PC-9 (cell line): Measurements from ENCODE around the gene TAS2R41. TPM values are rescaled to one million over a fixed set of nuclear protein-coding genes. Genes with fewer than 3 reads are reported as not detected.

Experiments used
- BruUV-seq: library from RNA; stranded (reverse); fragments of 400-500 nt; replicated peaks from 2 replicates; lab custom pipeline; 2021; lab: Mats Ljungman, UMichigan
- CTCF ChIA-PET: fragments of 300-600 bp; sonication (Branson Sonifier 250); formaldehyde crosslinking; loops from one replicate; lab custom pipeline; 2022; ENCODE audit warnings: antibody characterized with exemption; lab: Charles Lee
- POLR2A ChIA-PET: fragments of 300-600 bp; sonication (Branson Sonifier 250); formaldehyde crosslinking; loops from one replicate; lab custom pipeline; 2022; ENCODE audit warnings: antibody characterized with exemption; ENCODE audit not compliant: unreplicated experiment; lab: Charles Lee
- DNase-seq, 2 experiments: peaks; one replicate each; pipeline versions ENCODE4 v3.0.0 to v3.0.0-alpha.2; 2015 to 2022; ENCODE audit warnings: mixed read lengths in 1 of 2
- H2AFZ ChIP-seq: fragments of 200-600 bp; sonication (generic); 2 replicates; pipeline ENCODE4 v1.8.1; 2017; ENCODE audit warnings: antibody characterized with exemption
- H3F3A ChIP-seq: fragments of 200-600 bp; sonication (generic); 2 replicates; pipeline ENCODE4 v1.8.1; 2017; ENCODE audit warnings: antibody characterized with exemption, mild to moderate bottlenecking, low read depth; ENCODE audit not compliant: insufficient read depth
- H3K27ac ChIP-seq: fragments of 200-600 bp; sonication (generic); 2 replicates; pipeline ENCODE4 v1.6.1; 2016; ENCODE audit warnings: mixed run types
- H3K27me3 ChIP-seq: fragments of 200-600 bp; sonication (generic); 2 replicates; pipeline ENCODE4 v1.6.1; 2016; ENCODE audit warnings: low read depth, mixed run types; ENCODE audit not compliant: insufficient read depth
- H3K36me3 ChIP-seq: fragments of 200-600 bp; sonication (generic); 2 replicates; pipeline ENCODE4 v1.6.1; 2016; ENCODE audit warnings: low read depth, mixed run types
- H3K4me1 ChIP-seq: fragments of 200-600 bp; sonication (generic); replicated peaks from 2 replicates; pipeline ENCODE4 v1.6.1; 2016; ENCODE audit warnings: mixed run types; ENCODE audit not compliant: insufficient read depth
- H3K4me2 ChIP-seq: fragments of 200-600 bp; sonication (generic); 2 replicates; pipeline ENCODE4 v1.6.1; 2017; ENCODE audit warnings: mixed run types
- H3K4me3 ChIP-seq: fragments of 200-600 bp; sonication (generic); 2 replicates; pipeline ENCODE4 v1.6.1; 2016; ENCODE audit warnings: mixed run types
- H3K79me2 ChIP-seq: fragments of 200-600 bp; sonication (generic); 2 replicates; pipeline ENCODE4 v1.6.1; 2017; ENCODE audit warnings: low read depth, mixed run types
- H3K9me2 ChIP-seq: fragments of 200-600 bp; sonication (generic); 2 replicates; pipeline ENCODE4 v1.8.1; 2017; ENCODE audit warnings: mild to moderate bottlenecking; ENCODE audit not compliant: insufficient read depth
- H3K9me3 ChIP-seq: fragments of 200-600 bp; sonication (generic); 2 replicates; pipeline ENCODE4 v1.8.1; 2016; ENCODE audit warnings: low read depth; ENCODE audit not compliant: insufficient read depth
- H4K20me1 ChIP-seq: fragments of 200-600 bp; sonication (generic); 2 replicates; pipeline ENCODE4 v1.8.1; 2017; ENCODE audit not compliant: insufficient read depth
- EZH2 ChIP-seq: fragments of 200-600 bp; sonication (generic); IDR thresholded peaks from 2 replicates; pipeline ENCODE4 v1.8.0; 2017; ENCODE audit warnings: antibody characterized with exemption, low read depth
- intact Hi-C: fragments of 100-400 bp; cut with micrococcal nuclease; formaldehyde crosslinking; loops from one replicate; pipeline ENCODE4 v1.10.0; 2022; ENCODE audit not compliant: unreplicated experiment
- total RNA-seq: library from RNA; stranded (reverse); gene quantifications from 2 replicates; pipeline ENCODE4 v1.2.3, GENCODE V29; 2021
- TF ChIP-seq, protein P1 (sequence below): fragments of 200-600 bp; sonication (generic); conservative IDR thresholded peaks from 2 replicates; pipeline ENCODE4 v1.6.1; 2017; ENCODE audit warnings: mixed run types, antibody characterized with exemption, mild to moderate bottlenecking, moderate library complexity

TAS2R41 gene
- total RNA-seq, 1 experiment from 2014 or later = not detected

DNA sequence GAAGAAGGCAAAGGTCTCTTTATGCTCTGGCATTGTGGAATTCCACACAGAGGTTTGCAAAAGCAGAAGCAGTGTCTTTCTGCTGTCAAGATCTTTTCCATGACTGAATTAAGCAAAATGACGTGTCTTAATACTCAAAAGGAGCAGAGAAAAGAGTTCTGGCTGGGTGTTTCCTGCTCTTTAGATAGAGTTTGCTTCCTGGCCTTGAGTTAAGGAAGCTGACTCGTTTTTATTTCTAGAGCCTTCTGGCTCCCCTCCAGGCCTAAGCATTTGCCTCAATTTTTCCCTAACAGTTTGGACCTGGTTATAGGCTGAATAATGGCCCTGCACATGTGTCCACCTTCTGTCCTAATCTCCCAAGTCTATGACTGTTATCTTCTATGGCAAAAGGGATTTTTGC is 21.6 kb downstream of the TAS2R41 start:
- Histone ChIP-seq H2AFZ (no peak overlapping the region), H3K9me2 (no peaks in the 10 kb centered on the region; the same call in 1 of the 2 replicates), H3K4me1 (no peaks in the 10 kb centered on the region), H3K79me2 (no peaks in the 10 kb centered on the region), H3K4me2 (no peak overlapping the region), H4K20me1 (no peaks in the 10 kb centered on the region), H3K4me3 (no peak overlapping the region), H3K27ac (no peak overlapping the region), H3K36me3 (no peaks in the 10 kb centered on the region), H3K9me3 (no peaks in the 10 kb centered on the region), H3K27me3 (no peaks in the 10 kb centered on the region), H3F3A (no peaks in the 10 kb centered on the region)
- POLR2A ChIA-PET = no interaction called here
- DNase-seq = no peak
- TF ChIP-seq EZH2 = no peak
- TF ChIP-seq, protein P1, sequence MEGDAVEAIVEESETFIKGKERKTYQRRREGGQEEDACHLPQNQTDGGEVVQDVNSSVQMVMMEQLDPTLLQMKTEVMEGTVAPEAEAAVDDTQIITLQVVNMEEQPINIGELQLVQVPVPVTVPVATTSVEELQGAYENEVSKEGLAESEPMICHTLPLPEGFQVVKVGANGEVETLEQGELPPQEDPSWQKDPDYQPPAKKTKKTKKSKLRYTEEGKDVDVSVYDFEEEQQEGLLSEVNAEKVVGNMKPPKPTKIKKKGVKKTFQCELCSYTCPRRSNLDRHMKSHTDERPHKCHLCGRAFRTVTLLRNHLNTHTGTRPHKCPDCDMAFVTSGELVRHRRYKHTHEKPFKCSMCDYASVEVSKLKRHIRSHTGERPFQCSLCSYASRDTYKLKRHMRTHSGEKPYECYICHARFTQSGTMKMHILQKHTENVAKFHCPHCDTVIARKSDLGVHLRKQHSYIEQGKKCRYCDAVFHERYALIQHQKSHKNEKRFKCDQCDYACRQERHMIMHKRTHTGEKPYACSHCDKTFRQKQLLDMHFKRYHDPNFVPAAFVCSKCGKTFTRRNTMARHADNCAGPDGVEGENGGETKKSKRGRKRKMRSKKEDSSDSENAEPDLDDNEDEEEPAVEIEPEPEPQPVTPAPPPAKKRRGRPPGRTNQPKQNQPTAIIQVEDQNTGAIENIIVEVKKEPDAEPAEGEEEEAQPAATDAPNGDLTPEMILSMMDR = no peak
- intact Hi-C loops = no loop called here
- CTCF ChIA-PET = no interaction called here
- no TSS peak for BruUV-seq

DNA sequence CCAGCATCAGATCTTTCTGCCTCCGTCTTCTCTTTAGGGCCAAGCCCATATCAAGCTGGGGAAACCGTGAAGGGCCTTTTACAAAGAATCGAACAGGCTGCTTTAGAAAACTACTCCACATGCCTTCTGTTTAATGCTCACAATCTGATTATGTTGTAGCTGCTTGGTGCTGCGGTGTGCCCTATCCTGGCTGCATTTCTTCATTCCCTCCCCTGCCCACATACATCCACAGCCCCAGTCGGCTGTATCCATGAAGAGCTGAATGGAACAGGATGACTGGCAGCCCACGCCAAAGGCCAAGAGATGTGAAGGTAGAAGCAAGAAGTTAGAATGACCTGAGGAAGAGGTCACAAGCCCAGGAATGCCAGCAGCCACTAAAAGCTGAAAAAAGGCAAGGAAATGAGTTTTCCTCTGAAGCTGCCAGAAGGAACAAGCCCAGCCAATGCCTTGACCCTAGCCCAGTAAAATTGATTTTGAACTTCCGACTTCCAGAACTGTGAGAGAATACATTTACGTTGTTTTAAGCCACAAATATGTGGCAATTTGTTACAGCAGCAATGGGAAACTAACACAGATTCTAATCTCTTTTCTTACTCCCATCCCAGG is 22.2 kb downstream of the TAS2R41 start:
- H2AFZ ChIP-seq = no peak overlapping the region
- H3K4me3 ChIP-seq = no peak overlapping the region
- no peaks in the 10 kb centered on the region for H3K36me3 ChIP-seq
- TF ChIP-seq, protein P1 = no peak
- TF ChIP-seq EZH2 = no peak
- H3K4me2 ChIP-seq = no peak overlapping the region
- BruUV-seq = no TSS peak
- no peaks in the 10 kb centered on the region for H4K20me1 ChIP-seq
- no peaks in the 10 kb centered on the region for H3K9me3 ChIP-seq
- POLR2A ChIA-PET = interaction anchor here (0.7 kb wide), 1 partner anchor 8 kb away, joined by 3 read pairs; no protein-coding TSS in a partner anchor
- no peaks in the 10 kb centered on the region for H3K79me2 ChIP-seq
- H3K4me1 ChIP-seq = no peaks in the 10 kb centered on the region
- H3K27ac ChIP-seq = no peak overlapping the region
- no peaks in the 10 kb centered on the region; the same call in 1 of the 2 replicates for H3K9me2 ChIP-seq
- no peak for DNase-seq
- CTCF ChIA-PET = no interaction called here
- intact Hi-C loops = loop anchor here (10.0 kb wide), 1 partner anchor 265 kb away; no protein-coding TSS in a partner anchor
- H3F3A ChIP-seq = no peaks in the 10 kb centered on the region
- H3K27me3 ChIP-seq = no peaks in the 10 kb centered on the region

DNA sequence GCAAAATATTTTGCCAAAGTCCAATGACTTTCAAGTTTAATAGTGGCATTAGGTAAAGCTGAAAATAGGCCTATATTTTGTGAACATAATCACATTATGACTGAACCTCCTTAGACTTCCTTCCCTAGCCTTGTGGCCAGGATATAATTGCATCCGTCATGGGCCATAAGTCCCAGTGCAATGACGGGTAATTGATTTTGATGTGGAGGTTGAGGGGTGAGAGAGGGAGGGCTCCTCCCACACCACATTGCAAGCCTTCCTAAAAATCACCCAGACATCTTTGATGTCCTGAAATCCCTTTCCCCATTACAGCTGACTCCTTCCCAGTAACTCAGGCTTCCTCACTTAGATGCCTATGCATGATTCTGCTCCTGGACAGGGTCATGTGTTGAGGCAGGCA is 25.6 kb downstream of the TAS2R41 start:
- no peaks in the 10 kb centered on the region for H3K27me3 ChIP-seq

More for the DNA sequence above, 25.6 kb downstream of the TAS2R41 start:
- Histone ChIP-seq H2AFZ (no peak overlapping the region), H3K4me3 (no peak overlapping the region), H4K20me1 (no peaks in the 10 kb centered on the region), H3F3A (no peaks in the 10 kb centered on the region), H3K27ac (no peak overlapping the region), H3K36me3 (no peaks in the 10 kb centered on the region), H3K4me1 (no peaks in the 10 kb centered on the region), H3K79me2 (no peaks in the 10 kb centered on the region), H3K9me2 (no peaks in the 10 kb centered on the region), H3K4me2 (no peak overlapping the region), H3K9me3 (no peaks in the 10 kb centered on the region)
- CTCF ChIA-PET = no interaction called here
- no peak for DNase-seq
- TF ChIP-seq EZH2 = no peak
- TF ChIP-seq, protein P1 = no peak
- POLR2A ChIA-PET = no interaction called here
- intact Hi-C loops = loop anchor here (10.0 kb wide), 1 partner anchor 268 kb away; no protein-coding TSS in a partner anchor
- BruUV-seq = no TSS peak
